ENCODE results near the gene BCKDK. TPM values are rescaled to one million over a fixed set of nuclear protein-coding genes. Genes with fewer than 3 reads are reported as not detected.

BCKDK gene
- total and polyA plus RNA-seq, 2 of the 13 experiments (the other 11 are each of a cell fraction or from before 2014, with no cell fraction given) = 24.9 to 42.6 TPM

DNA sequence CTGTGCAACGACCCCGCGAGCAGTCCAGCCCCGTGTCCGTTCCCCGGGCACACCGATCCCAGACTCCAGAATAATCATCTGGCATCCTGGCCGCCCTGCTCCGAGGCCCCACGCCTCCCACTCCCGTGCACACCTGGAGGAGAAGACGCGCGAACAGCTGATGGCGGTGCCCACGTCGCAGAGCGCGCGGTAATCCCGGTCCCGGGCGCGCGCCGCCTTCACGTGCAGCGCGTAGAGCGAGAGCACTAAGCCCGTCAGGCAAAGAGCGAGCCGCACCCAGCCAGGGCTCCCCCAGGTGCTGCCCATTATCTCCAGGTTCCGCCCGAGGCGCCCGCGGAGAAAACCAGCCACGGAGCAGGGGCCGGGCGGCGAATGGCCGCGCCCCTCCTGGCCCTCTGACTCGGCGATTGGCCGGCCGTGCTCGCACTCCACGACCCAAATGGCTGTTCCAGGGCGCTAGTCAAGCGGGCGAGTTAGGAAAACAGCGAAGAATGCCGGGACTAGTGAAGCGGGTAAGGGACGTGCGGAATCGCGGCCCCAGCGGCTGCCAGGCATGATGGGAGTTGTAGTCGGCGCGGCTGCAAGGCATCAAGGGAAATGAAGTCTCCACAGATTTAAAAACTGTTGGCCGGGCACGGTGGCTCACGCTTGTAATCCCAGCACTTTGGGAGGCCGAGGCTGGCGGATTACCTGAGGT lies 13.6 kb upstream of the BCKDK start, which contains the start of gene VKORC1 (continued):
- TF ChIP-seq, protein P1, sequence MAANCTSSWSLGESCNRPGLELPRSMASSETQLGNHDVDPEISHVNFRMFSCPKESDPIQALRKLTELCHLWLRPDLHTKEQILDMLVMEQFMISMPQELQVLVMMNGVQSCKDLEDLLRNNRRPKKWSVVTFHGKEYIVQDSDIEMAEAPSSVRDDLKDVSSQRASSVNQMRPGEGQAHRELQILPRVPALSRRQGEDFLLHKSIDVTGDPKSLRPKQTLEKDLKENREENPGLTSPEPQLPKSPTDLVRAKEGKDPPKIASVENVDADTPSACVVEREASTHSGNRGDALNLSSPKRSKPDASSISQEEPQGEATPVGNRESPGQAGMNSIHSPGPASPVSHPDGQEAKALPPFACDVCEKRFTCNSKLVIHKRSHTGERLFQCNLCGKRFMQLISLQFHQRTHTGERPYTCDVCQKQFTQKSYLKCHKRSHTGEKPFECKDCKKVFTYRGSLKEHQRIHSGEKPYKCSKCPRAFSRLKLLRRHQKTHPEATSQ (CRISPR knock-in tag; IDR thresholded peaks at IDR 0.05; ENCODE audit: borderline replicate concordance) = no peak
- TF ChIP-seq MYC (CRISPR knock-in tag; IDR thresholded peaks at IDR 0.05; ENCODE audit: borderline replicate concordance) = peak; percentile 75
- TF ChIP-seq, protein P2, sequence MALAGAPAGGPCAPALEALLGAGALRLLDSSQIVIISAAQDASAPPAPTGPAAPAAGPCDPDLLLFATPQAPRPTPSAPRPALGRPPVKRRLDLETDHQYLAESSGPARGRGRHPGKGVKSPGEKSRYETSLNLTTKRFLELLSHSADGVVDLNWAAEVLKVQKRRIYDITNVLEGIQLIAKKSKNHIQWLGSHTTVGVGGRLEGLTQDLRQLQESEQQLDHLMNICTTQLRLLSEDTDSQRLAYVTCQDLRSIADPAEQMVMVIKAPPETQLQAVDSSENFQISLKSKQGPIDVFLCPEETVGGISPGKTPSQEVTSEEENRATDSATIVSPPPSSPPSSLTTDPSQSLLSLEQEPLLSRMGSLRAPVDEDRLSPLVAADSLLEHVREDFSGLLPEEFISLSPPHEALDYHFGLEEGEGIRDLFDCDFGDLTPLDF (CRISPR knock-in tag; IDR thresholded peaks at IDR 0.05) = peak; percentile 89
- TF ChIP-seq ZFYVE20 (CRISPR knock-in tag; IDR thresholded peaks at IDR 0.05; ENCODE audit: borderline replicate concordance, low read depth) = peak; percentile 60; the same call in 1 of the 2 replicates
- TF ChIP-seq, protein P3, sequence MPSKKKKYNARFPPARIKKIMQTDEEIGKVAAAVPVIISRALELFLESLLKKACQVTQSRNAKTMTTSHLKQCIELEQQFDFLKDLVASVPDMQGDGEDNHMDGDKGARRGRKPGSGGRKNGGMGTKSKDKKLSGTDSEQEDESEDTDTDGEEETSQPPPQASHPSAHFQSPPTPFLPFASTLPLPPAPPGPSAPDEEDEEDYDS (CRISPR knock-in tag; IDR thresholded peaks at IDR 0.05) = peak; percentile 94
- peak; percentile 85 for TF ChIP-seq POLR2G (IDR thresholded peaks at IDR 0.05; ENCODE audit: low read depth, low read length)
- TF ChIP-seq, protein P4, sequence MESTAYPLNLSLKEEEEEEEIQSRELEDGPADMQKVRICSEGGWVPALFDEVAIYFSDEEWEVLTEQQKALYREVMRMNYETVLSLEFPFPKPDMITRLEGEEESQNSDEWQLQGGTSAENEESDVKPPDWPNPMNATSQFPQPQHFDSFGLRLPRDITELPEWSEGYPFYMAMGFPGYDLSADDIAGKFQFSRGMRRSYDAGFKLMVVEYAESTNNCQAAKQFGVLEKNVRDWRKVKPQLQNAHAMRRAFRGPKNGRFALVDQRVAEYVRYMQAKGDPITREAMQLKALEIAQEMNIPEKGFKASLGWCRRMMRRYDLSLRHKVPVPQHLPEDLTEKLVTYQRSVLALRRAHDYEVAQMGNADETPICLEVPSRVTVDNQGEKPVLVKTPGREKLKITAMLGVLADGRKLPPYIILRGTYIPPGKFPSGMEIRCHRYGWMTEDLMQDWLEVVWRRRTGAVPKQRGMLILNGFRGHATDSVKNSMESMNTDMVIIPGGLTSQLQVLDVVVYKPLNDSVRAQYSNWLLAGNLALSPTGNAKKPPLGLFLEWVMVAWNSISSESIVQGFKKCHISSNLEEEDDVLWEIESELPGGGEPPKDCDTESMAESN (CRISPR knock-in tag; conservative IDR thresholded peaks at IDR 0.05) = peak; percentile 96
- TF ChIP-seq ZNF552 (CRISPR knock-in tag; IDR thresholded peaks at IDR 0.05; ENCODE audit: borderline replicate concordance) = no peak
- TF ChIP-seq, protein P5, sequence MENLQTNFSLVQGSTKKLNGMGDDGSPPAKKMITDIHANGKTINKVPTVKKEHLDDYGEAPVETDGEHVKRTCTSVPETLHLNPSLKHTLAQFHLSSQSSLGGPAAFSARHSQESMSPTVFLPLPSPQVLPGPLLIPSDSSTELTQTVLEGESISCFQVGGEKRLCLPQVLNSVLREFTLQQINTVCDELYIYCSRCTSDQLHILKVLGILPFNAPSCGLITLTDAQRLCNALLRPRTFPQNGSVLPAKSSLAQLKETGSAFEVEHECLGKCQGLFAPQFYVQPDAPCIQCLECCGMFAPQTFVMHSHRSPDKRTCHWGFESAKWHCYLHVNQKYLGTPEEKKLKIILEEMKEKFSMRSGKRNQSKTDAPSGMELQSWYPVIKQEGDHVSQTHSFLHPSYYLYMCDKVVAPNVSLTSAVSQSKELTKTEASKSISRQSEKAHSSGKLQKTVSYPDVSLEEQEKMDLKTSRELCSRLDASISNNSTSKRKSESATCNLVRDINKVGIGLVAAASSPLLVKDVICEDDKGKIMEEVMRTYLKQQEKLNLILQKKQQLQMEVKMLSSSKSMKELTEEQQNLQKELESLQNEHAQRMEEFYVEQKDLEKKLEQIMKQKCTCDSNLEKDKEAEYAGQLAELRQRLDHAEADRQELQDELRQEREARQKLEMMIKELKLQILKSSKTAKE (CRISPR knock-in tag; IDR thresholded peaks at IDR 0.05; ENCODE audit: borderline replicate concordance) = peak; percentile 58; the same call in 1 of the 2 replicates
- TF ChIP-seq ZNF672 (CRISPR knock-in tag; IDR thresholded peaks at IDR 0.05) = no peak
- TF ChIP-seq ELF1 (CRISPR knock-in tag; IDR thresholded peaks at IDR 0.05) = peak; percentile 86
- TF ChIP-seq, protein P6, sequence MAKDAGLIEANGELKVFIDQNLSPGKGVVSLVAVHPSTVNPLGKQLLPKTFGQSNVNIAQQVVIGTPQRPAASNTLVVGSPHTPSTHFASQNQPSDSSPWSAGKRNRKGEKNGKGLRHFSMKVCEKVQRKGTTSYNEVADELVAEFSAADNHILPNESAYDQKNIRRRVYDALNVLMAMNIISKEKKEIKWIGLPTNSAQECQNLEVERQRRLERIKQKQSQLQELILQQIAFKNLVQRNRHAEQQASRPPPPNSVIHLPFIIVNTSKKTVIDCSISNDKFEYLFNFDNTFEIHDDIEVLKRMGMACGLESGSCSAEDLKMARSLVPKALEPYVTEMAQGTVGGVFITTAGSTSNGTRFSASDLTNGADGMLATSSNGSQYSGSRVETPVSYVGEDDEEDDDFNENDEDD (CRISPR knock-in tag; IDR thresholded peaks at IDR 0.05; ENCODE audit: borderline replicate concordance) = peak; percentile 89
- TF ChIP-seq, protein P7, sequence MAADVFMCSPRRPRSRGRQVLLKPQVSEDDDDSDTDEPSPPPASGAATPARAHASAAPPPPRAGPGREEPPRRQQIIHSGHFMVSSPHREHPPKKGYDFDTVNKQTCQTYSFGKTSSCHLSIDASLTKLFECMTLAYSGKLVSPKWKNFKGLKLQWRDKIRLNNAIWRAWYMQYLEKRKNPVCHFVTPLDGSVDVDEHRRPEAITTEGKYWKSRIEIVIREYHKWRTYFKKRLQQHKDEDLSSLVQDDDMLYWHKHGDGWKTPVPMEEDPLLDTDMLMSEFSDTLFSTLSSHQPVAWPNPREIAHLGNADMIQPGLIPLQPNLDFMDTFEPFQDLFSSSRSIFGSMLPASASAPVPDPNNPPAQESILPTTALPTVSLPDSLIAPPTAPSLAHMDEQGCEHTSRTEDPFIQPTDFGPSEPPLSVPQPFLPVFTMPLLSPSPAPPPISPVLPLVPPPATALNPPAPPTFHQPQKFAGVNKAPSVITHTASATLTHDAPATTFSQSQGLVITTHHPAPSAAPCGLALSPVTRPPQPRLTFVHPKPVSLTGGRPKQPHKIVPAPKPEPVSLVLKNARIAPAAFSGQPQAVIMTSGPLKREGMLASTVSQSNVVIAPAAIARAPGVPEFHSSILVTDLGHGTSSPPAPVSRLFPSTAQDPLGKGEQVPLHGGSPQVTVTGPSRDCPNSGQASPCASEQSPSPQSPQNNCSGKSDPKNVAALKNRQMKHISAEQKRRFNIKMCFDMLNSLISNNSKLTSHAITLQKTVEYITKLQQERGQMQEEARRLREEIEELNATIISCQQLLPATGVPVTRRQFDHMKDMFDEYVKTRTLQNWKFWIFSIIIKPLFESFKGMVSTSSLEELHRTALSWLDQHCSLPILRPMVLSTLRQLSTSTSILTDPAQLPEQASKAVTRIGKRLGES (CRISPR knock-in tag; IDR thresholded peaks at IDR 0.05; ENCODE audit: borderline replicate concordance) = 0 out of 2 replicates have a peak, but pooled peaks have one; percentile 71
- TF ChIP-seq FOXO1 (CRISPR knock-in tag; IDR thresholded peaks at IDR 0.05) = peak; percentile 36; the same call in 1 of the 2 replicates
- no peak for TF ChIP-seq MBNL3 (CRISPR knock-in tag; conservative IDR thresholded peaks at IDR 0.05)
- TF ChIP-seq ETV5 (CRISPR knock-in tag; IDR thresholded peaks at IDR 0.05; ENCODE audit: borderline replicate concordance) = no peak; the same call in 1 of the 2 replicates
